NT2/D1 (cell line): ENCODE measurements around the gene EML4.

Experiments
- DNase-seq: peaks from one replicate; pipeline ENCODE4 v3.0.0-alpha.2; 2011; ENCODE audit warnings: low read depth, low spot score
- H3K27me3 ChIP-seq: 2 replicates; pipeline ENCODE4 v1.6.0; 2011; ENCODE audit warnings: mild to moderate bottlenecking; ENCODE audit not compliant: insufficient read length, insufficient read depth
- H3K36me3 ChIP-seq: 2 replicates; pipeline ENCODE4 v1.6.1; 2011; ENCODE audit warnings: mild to moderate bottlenecking, low read length, mixed read lengths; ENCODE audit not compliant: insufficient read depth, insufficient read length
- H3K4me1 ChIP-seq: 2 replicates; pipeline ENCODE4 v1.5.1; 2011; ENCODE audit not compliant: insufficient read depth, insufficient read length
- H3K4me3 ChIP-seq: 2 replicates; pipeline ENCODE4 v1.5.1; 2011; ENCODE audit warnings: low read depth; ENCODE audit not compliant: insufficient read length
- H3K9ac ChIP-seq: 2 replicates; pipeline ENCODE4 v1.6.0; 2011; ENCODE audit warnings: low read depth; ENCODE audit not compliant: insufficient read length
- H3K9me3 ChIP-seq: 2 replicates; pipeline ENCODE4 v1.5.1; 2011; ENCODE audit warnings: mild to moderate bottlenecking, low read length; ENCODE audit not compliant: insufficient read depth
- SUZ12 ChIP-seq: IDR thresholded peaks from 2 replicates; pipeline ENCODE4 v1.6.1; 2011; ENCODE audit not compliant: insufficient read length, insufficient read depth; ENCODE audit errors: extremely low read depth
- YY1 ChIP-seq: IDR thresholded peaks from 2 replicates; pipeline ENCODE4 v1.6.1; 2011; ENCODE audit not compliant: insufficient read length, insufficient read depth
- ZNF274 ChIP-seq: IDR thresholded peaks from 2 replicates; pipeline ENCODE4 v1.6.1; 2011; ENCODE audit warnings: mild to moderate bottlenecking, low read depth, low read length

Gene EML4

DNA sequence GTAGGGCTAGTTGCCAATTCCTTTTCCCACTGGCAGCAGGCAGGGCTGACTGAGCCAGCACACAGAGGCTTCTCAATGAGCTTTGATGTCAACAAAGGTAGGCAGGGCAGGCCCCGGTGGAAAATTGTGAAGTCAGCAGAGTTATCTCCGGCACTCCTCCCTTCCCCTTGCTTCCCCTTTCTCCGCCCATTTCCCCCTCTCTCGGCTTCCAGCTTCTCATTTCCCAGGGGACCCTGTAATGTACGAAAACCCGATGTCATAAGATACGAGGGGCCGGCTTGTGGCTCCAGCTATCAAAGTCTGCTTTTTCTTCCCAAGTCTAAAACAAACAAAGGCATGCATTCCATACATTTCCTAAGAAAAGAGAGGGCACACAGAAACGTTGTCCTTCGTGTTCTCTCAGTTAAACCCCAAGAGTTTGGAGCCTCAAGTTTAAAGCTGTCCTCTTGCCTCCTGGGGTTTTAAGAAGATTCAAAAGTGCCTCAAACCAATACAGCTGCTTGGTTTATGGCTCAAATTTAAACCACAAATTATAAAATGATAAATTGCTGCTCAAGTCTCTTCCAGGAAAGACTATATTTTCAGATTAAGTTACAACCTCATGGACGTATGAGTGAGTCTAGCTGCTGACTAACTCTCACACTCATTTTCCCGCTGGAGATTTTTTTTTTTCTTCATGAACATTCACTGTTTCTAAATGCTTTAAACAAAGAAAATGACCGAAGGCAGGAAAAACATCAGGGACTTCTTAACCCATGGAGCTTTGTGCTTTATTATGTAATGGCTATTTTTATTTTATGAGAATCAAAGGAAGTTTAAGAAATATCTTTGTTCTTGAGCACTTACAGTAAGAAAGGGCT, 27.2 kb upstream of the EML4 start:
- peak overlapping the region; percentile 3 for H3K4me3 ChIP-seq
- no peaks in the 10 kb centered on the region for H3K9me3 ChIP-seq
- no peak for DNase-seq
- no peaks in the 10 kb centered on the region for H3K27me3 ChIP-seq
- H3K9ac ChIP-seq = peak overlapping the region; percentile 32
- TF ChIP-seq YY1 (no peak), SUZ12 (no peak), ZNF274 (no peak)
- peaks cover 2% of the 10 kb centered on the region for H3K4me1 ChIP-seq
- H3K36me3 ChIP-seq = no peaks in the 10 kb centered on the region

DNA sequence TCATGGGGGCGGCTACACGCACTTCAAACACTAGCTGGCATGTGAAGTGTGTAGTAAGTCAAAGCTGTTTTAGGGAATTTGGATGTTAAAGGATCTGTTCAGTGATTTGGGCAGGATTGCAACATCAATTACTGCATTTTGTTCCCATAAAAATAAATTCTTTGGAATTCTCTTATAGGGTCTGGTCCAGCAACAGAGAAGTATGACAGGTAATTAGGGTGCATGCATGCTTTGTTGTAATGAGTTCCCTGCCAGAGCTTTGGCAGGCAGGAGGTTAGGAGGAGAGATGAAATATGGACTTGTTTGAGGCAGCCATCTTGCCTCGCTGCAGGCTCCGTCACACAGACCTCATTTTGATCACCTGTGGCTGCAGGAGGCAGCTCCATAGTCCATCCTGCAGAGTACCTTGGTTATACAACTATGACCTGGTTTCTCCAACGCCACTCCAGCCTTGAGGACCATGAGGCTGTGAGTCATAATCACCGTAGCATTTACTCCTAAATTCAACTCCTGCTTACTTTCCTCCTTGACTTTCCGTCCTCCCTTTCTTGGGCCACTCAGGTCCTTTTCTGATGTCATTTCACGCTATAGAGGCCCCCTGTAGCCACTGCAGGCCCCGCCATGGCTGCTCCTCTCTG, 26.5 kb upstream of the EML4 start:
- Histone ChIP-seq H3K36me3 (no peaks in the 10 kb centered on the region), H3K9ac (no peak overlapping the region), H3K4me3 (no peak overlapping the region), H3K27me3 (no peaks in the 10 kb centered on the region), H3K4me1 (peaks cover 2% of the 10 kb centered on the region), H3K9me3 (no peaks in the 10 kb centered on the region)
- no peak for DNase-seq
- TF ChIP-seq YY1 = no peak
- TF ChIP-seq ZNF274 = no peak
- TF ChIP-seq SUZ12 = no peak

DNA sequence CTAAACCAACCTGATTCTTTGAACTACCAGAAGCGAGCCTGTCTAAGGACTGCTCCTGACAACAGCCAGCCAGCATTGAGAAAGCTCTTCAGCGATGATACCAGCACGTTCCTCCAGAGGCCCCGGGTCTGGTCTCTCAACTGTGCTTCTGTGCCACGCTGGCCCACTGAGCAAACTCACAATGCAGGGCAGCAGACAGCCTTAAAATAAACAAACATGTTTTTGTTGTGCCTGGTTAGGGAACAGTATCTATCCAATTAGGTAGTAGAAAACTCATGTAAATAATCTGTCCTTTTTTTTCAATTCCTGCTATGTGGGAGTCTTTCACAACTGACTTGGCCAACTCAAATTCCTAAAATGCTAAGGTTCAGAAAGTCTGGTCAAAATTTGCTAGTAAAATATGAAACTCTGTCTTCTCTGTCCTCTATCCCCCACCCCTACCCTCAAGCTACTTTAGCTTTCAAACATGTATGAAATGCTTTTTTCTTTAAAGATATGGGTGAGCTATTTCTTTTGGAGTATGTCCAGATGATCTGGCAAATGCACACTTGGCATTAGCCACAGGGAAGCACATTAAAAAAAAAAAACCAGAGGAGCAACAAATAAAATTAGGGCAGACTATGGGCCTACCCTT, 21.4 kb upstream of the EML4 start:
- TF ChIP-seq YY1 = no peak
- TF ChIP-seq ZNF274 = no peak
- TF ChIP-seq SUZ12 = no peak
- Histone ChIP-seq H3K27me3 (no peaks in the 10 kb centered on the region), H3K9me3 (peaks cover 5% of the 10 kb centered on the region; the same call in 1 of the 2 replicates), H3K9ac (no peak overlapping the region), H3K36me3 (no peaks in the 10 kb centered on the region), H3K4me1 (peaks cover 2% of the 10 kb centered on the region), H3K4me3 (no peak overlapping the region)
- DNase-seq = no peak

DNA sequence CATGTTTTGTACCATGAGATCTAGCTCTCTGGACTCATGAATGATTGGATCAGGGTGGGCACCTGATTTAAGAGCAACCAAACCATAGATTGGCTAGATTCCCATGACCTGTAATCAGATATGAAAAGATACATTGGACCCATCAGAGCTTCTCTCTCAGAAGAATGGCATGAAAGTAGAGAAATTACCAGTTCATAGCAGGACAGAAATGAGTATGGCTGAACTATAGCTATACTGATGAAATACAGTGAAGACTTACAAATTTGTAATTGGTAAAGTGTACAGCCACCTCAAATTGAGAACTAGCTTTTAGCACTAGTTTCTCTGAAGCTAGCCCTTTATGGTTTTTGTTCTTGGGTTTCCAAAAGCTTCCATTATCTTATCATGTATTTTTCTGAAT, 19.0 kb upstream of the EML4 start:
- no peaks in the 10 kb centered on the region for H3K27me3 ChIP-seq
- H3K36me3 ChIP-seq = no peaks in the 10 kb centered on the region
- DNase-seq = no peak
- TF ChIP-seq SUZ12 = no peak
- TF ChIP-seq YY1 = no peak
- no peak for TF ChIP-seq ZNF274
- peaks cover 5% of the 10 kb centered on the region; the same call in 1 of the 2 replicates for H3K9me3 ChIP-seq
- H3K9ac ChIP-seq = no peak overlapping the region
- H3K4me1 ChIP-seq = no peaks in the 10 kb centered on the region
- no peak overlapping the region for H3K4me3 ChIP-seq

DNA sequence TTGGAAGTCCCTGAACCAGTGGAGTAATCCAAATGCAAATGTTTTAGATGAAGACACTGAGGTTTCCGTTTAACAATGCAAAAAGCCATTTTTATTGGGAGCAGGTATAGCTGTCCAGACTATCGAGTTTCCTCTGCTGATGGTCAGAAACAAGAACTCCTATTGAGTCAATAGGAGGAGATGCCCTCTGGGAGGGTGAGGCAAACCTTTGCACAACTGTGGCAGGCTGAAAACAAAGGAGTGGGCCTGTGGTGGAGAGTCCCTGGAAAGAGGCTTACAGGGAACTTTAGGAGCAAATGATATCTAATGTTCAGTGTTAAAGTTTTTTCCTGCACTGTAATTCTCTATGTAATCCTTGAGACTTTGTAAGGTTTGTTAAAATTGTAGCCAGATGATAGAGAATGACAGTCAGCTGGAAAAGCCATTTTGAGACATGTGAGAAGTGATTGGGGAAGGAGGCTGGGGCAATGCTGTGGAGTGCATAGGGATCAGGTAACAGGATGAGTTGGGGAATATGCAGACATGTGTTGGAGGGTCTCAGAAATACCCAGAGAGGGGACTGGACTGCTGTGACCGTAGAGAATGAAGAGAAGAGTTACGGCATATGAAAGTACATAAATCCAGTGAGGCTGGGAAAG, 15.1 kb upstream of the EML4 start:
- no peak for DNase-seq
- TF ChIP-seq ZNF274 (no peak), YY1 (no peak), SUZ12 (no peak)
- no peaks in the 10 kb centered on the region for H3K36me3 ChIP-seq
- no peak overlapping the region for H3K9ac ChIP-seq
- H3K27me3 ChIP-seq = no peaks in the 10 kb centered on the region
- 0 out of 2 replicates have a peak, but pooled peaks cover under 1% of the 10 kb centered on the region for H3K9me3 ChIP-seq
- no peak overlapping the region for H3K4me3 ChIP-seq
- no peaks in the 10 kb centered on the region for H3K4me1 ChIP-seq

DNA sequence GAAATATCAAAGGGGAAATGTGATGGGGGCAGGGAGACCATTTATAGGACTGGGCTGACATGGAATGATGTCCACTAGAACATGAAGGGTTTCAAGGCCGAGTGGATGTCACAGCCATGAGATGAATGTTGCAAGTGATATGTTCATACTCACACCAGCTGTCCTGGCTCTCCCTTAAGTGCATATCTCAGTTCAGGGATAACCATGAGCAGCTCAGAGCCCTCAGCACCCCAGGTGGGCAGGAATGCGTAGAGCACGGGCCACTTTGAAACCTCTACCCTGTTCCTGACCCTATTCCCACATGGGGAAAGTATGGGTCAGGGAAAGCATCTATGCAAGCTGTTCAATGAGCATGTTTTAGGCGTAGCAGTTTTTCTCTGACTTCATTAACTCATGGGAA, 12.4 kb upstream of the EML4 start:
- Histone ChIP-seq H3K9me3 (no peaks in the 10 kb centered on the region), H3K4me1 (no peaks in the 10 kb centered on the region), H3K4me3 (no peak overlapping the region), H3K9ac (no peak overlapping the region), H3K27me3 (no peaks in the 10 kb centered on the region), H3K36me3 (no peaks in the 10 kb centered on the region)
- no peak for DNase-seq
- TF ChIP-seq SUZ12 = no peak
- no peak for TF ChIP-seq ZNF274
- TF ChIP-seq YY1 = no peak
